ENCODE measurements around the gene CSNK2B.

Gene CSNK2B

DNA sequence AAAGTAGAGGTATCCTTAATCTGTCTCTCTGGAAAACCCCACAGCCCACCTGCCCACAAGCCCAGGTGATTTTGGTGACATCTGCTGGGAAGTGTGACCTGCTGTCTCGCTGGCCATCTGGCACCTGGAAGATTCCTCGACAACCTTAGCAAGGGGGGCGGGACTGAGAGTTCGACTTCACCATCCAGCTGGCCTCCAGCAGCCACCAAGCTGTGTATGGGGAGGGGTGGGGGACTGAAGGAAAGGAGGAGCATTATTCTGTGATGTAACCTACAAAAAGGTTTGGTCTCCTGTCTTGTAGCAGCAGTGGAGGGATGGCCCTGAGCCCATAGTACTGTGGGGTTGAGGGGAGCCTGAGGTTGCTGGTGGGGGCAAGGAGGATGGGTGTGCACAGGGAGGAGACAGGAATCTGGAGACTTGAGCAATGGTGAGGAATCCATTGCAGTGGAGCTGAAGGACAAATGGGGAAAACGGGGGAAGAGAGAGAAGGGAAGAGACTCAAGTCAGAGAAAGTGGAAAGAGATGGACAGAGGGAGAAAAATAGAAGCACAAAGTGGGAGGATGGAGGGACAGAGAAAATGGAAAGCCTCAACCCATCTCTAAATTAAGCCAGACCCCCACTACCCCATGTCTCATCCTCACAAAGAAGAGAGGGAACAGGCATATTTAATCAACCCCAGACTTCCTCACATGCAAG lies 44.8 kb downstream of the CSNK2B start:
- no peak for DNase-seq (ENCODE audit: low read depth in 2 of 2)

- DNase-seq (ENCODE audit: low read depth in 2 of 2), result no peak
Observed at GRCh38 chr6:31711233-31711632, 45.4 kb downstream of the CSNK2B start.

DNA sequence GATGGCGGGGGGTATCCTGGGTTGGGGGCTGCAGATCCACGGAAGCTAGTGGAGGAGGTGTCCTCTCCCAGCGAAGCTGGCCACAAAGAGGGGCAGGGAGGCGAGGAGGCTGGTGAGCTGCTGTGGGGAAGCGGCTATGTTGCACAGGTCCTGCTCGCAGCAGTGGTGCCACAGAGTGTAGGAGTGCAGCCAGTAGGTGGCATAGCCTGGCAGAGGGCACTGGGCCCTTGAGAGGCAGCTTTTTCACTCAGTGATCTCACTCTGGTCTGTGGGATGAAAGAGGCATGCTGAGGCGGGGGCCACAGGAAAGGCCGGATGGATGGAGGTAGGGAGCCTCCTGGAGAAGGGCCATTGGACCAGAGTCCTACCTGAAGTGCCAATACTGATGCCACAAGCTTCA lies 46.4 kb downstream of the CSNK2B start:
- DNase-seq (ENCODE audit: low read depth in 2 of 2), result no peak

DNA sequence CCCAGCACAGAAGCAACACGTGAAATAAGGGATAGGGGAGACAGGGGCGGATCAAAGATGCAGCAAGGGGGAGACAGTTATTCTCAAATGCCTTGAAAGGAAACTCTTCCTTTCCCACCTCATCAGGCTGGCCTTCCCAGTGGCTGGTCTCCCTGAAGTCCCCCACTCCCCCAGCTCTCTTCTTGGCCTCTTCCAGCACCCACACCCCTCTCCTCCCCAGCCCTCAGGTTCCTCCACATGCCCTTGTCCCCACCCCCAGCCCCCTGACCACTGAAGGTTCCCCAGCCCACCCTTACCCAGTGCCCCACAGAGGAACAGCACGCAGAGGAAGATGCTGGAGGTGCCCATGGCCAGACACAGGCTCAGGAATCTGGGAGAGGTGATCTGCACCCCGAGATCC lies 47.6 kb downstream of the CSNK2B start:
- DNase-seq (ENCODE audit: low read depth in 2 of 2), result no peak

DNA sequence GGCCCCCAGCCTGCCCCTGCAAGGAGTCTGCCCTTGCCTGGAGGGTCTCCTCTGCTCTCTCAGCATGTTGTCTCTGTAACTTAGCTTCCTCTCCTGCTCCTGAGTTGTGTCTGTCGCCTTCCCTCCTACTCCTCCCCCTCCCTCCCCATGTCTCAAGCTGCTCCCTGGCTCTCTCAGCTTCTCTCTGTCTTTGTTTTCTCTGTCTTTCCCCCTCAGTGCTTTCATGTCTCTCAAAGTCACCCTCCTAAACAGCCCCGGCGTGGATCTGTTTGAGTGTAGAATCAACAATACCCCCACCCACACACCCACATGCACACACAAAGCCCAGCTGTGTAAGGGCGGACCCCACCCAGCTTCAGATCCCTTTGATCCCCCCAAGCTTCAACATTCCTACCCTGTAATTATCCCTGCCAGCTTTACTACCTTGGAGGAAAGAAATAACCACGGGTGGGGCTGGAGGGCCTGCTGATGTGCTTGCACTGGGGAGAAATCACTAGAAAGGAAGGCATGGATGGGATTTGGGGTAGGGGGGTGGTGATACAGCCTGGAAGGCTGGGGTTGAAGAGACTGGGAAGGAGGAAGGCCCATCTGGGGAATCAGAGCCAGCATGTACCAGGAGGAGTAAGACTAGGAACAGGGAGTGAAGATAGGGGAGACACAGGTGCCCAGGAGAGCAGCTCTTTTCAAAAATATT lies 48.3 kb downstream of the CSNK2B start:
- DNase-seq (ENCODE audit: low read depth in 2 of 2), result no peak

GRCh38 chr6:31715022-31715958 lies 49.4 kb downstream of the CSNK2B start, which contains the start of gene LY6G6D:
Gene LY6G6D (plus strand): TSS chr6:31715348. CDS start chr6:31715356, 8 bp downstream.
- no peak for DNase-seq (ENCODE audit: low read depth in 2 of 2)

DNA sequence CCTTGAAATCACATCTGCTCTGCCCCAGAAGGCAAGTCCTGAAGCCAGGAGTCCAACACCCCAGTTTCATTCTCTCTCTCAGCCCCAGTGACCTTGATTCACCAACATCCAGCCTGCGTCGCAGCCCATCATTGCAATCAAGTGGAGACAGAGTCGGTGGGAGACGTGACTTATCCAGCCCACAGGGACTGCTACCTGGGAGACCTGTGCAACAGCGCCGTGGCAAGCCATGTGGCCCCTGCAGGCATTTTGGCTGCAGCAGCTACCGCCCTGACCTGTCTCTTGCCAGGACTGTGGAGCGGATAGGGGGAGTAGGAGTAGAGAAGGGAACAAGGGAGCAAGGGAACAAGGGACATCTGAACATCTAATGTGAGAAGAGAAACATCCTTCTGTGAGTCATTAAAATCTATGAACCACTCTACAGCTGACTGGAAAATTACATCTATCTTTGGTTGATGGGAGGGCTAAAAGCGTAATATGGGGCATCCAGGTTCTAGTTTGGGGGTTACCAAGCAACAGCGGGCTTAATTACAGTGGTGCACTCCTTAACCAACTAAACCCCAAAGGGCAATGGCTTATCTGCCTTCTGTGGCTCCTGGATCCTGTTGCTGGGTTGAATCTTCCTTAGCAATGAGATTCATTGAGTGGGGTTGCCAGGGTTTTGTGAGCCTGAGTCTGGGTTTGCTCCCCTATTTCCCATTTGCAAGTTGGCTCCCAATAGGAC lies 51.8 kb downstream of the CSNK2B start:
- no peak for DNase-seq (ENCODE audit: low read depth in 2 of 2)

- DNase-seq (ENCODE audit: low read depth in 2 of 2), result no peak
Observed at GRCh38 chr6:31718265-31718664, 52.4 kb downstream of the CSNK2B start.

GRCh38 chr6:31719001-31719400 lies 53.1 kb downstream of the CSNK2B start:
- DNase-seq (ENCODE audit: low read depth in 2 of 2), result no peak
